Ovary (tissue), 3 donors: ENCODE results near the gene HES5.

Experiments used
- POLR2A ChIP-seq: fragments of 450-650 bp; IDR thresholded peaks from one replicate; pipeline ENCODE4 v1.6.1; 2017; ENCODE audit warnings: antibody characterized with exemption, mild to moderate bottlenecking, moderate library complexity
- TF ChIP-seq, protein P1 (sequence below), 3 donors: fragments of 450-650 bp in 2 of 3; fragments of 200-600 bp in 1 of 3; IDR thresholded peaks; one replicate each; pipeline versions ENCODE4 v1.5.1 to v1.8.0; 2016 to 2022; ENCODE audit warnings: antibody characterized with exemption in 3 of 3, mild to moderate bottlenecking in 1 of 3
- donor health status: DM: no; HTN: no; CAD: no.

- TF ChIP-seq POLR2A: no peak
- TF ChIP-seq, protein P1, sequence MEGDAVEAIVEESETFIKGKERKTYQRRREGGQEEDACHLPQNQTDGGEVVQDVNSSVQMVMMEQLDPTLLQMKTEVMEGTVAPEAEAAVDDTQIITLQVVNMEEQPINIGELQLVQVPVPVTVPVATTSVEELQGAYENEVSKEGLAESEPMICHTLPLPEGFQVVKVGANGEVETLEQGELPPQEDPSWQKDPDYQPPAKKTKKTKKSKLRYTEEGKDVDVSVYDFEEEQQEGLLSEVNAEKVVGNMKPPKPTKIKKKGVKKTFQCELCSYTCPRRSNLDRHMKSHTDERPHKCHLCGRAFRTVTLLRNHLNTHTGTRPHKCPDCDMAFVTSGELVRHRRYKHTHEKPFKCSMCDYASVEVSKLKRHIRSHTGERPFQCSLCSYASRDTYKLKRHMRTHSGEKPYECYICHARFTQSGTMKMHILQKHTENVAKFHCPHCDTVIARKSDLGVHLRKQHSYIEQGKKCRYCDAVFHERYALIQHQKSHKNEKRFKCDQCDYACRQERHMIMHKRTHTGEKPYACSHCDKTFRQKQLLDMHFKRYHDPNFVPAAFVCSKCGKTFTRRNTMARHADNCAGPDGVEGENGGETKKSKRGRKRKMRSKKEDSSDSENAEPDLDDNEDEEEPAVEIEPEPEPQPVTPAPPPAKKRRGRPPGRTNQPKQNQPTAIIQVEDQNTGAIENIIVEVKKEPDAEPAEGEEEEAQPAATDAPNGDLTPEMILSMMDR (IDR thresholded peaks at IDR 0.05): no peak
These were observed 27.7 kb upstream of the HES5 start for GRCh38 chr1:2557482-2558400.
